A673 (cell line): ENCODE data around the gene RGS16.

Experiments used
- CTCF ChIP-seq: fragments of 300-800, 200-600 bp; sonication (generic); conservative IDR thresholded peaks from 2 replicates; pipeline ENCODE4 v1.5.1; 2017; ENCODE audit warnings: low read depth, mild to moderate bottlenecking, antibody characterized with exemption, low read length, moderate library complexity, mixed read lengths
- EZH2 ChIP-seq: fragments of 200-600 bp; sonication (generic); IDR thresholded peaks from 2 replicates; pipeline ENCODE4 v1.6.1; 2017; ENCODE audit warnings: borderline replicate concordance, low read depth, mild to moderate bottlenecking, mixed read lengths, antibody characterized with exemption, low read length; ENCODE audit not compliant: poor library complexity, severe bottlenecking

- TF ChIP-seq CTCF (no peak), EZH2 (no peak)
Measured at GRCh38 chr1:182639330-182639729, 35.1 kb upstream of the RGS16 start.
